CMK (cell line): ENCODE measurements around the gene HADHB.

Experiments used
- DNase-seq: peaks from one replicate; pipeline ENCODE4 v3.0.0-alpha.2; 2010; ENCODE audit warnings: low read depth

HADHB gene

GRCh38 chr2:26244309-26245230 lies at the start of gene HADHB, which contains the start of gene HADHA:
Gene HADHB (plus strand): TSS chr2:26244939. CDS start chr2:26254255, 9,316 bp downstream.
Gene HADHA (minus strand): TSS chr2:26244632. CDS start chr2:26244596, 36 bp downstream.
- peak; percentile 83 for DNase-seq

GRCh38 chr2:26195040-26195984 lies 49.4 kb upstream of the HADHB start:
- DNase-seq = no peak

DNA sequence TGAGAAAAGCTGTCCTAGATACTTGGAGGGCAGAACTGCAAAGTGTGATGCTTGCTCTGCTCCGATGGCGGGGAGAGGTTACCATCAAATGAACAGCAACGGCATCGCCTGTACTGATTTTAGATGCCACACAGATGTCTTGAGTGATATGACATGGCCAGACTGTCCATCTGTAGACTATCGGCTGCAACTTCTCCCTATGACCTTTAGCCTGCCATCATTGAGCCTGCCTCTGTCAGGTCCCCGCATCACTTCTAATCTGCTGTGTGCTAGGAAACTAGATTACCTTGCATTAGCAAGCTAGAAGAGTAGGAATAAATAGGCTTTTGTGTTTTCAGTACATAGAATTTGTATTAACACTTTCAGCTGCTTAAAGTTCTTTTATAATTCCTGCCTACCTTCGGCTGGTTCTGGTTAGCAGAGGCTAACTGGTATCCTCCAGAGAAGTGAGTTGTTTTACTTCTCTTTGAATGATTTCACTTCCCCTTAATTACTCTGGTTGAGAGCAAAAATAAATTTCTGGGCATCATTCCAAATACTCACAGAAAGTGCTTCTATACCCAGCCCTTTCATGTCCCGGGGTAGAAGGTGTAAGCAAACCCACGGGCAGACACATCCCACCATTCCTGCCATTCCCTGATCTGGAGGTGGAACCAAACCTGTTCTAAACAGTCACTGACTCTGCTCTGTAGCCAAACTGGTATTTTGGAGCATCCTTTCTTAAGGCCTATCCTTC lies 47.9 kb upstream of the HADHB start:
- DNase-seq = no peak

GRCh38 chr2:26197516-26197915 lies 47.2 kb upstream of the HADHB start:
- DNase-seq = no peak

- DNase-seq = no peak
Observed at GRCh38 chr2:26202981-26203490, 41.7 kb upstream of the HADHB start.

DNA sequence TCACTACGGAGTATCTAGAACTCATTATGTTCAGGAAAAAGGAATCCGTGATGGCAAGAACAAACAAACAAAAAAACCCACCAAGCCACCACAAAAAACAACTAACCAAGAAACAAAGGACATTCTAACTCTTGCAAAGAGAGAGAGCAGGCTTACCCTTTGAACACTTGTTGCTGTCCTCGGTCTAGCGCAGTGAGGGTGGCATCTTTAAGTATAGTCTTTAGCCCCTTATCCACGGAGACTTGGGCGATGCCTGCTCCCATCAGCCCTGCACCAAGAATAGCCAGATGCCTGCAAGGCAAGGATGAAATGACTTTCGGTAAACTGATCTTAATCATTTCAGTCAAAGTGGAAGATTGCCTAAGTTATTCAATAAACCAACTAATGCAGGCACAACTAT lies 40.8 kb upstream of the HADHB start:
- no peak for DNase-seq

- no peak for DNase-seq
Observed at GRCh38 chr2:26212011-26212410, 32.7 kb upstream of the HADHB start.

DNA sequence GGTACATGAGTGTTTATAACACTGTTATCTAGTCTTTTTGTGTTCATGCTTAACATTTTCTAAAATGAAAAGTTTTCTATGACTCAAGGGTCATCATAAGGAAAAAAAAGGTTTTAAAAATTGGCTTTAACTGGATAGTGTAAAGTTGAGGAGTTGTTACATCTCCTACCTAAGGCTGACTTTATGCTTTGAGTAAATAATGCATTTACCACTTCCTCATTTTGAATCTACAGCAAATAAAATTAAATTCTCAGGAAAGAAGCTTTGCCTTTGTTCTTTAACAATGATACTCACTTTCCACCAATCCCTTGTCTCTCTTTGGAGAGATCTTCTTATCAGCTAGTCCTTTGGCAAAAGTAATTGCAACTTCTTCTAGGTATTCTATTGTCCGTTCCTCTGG lies 30.0 kb upstream of the HADHB start:
- no peak for DNase-seq

DNA sequence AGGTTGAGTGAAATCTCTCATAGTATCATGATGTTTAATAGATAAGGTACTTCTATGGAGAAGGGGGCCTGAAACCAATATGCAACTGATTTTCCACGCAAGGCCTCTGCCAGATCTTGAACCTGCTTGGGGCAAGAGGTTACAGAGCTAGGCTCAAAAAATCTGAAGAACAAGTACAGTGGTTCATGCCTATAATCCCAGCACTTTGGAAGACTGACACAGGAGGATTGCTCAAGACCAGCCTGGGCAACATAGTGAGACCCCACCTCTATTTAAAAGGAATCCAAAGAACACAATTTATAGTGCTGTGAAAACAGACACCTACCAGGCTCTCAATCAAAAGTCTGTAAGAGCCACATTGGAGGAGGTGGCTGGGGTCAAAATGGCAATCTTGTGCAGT lies 28.9 kb upstream of the HADHB start:
- DNase-seq = no peak

DNA sequence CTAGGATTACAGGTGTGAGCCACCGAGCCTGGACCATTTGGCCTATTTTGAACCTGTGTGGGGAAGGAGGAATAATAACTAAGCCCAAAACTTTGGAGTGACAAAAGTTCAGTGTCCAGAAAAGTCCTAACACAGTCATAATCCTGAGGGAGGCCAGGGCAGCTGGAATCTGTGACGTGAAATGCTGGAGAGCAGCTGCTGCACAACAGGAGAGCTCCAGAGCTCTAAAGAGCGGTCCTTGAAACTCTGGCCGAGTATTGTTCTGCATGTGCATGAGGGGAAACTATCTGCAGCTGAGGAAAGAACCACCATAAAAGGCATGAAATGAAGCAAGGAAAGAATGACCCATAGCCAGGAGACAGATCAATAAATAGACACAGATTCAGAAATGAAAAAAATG lies 28.2 kb upstream of the HADHB start:
- no peak for DNase-seq

DNA sequence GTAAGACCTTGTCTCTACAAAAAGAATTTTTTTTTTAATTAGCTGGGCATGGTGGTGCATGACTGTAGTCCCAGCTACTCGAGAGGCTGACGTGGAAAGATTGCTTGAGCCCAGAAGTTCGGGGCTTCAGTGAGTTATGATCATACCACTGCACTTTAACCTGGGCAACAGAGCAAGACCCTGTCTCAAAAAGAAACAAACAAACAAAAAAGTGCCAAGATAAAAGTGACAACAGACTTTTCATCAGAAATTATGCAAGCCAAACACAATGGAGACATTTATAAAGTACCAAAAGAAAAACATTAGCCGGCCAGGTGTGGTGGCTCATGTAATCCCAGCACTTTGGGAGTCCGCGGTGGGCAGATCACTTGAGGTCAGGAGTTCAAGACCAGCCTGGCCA lies 27.0 kb upstream of the HADHB start:
- DNase-seq = no peak

- no peak for DNase-seq
Observed at GRCh38 chr2:26223018-26223417, 21.7 kb upstream of the HADHB start.

DNA sequence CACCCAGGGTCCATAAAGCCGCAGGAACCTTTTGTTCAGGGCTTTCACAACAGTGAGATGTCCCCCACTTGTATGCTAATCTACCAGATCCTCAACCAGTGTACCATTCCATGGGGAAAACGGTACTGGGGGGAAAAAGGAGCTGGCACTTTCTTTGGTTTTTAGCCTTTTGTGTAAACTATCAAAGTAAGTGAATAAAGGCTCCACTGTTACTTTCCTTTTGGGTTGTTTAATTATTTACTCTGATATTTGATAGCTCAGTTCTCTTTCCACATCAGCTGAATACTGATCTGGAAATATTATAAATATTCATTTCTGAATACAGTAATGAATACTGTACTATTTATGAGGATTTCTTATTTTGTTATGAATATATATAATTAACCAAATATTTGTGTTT lies 20.6 kb upstream of the HADHB start:
- DNase-seq = no peak

DNA sequence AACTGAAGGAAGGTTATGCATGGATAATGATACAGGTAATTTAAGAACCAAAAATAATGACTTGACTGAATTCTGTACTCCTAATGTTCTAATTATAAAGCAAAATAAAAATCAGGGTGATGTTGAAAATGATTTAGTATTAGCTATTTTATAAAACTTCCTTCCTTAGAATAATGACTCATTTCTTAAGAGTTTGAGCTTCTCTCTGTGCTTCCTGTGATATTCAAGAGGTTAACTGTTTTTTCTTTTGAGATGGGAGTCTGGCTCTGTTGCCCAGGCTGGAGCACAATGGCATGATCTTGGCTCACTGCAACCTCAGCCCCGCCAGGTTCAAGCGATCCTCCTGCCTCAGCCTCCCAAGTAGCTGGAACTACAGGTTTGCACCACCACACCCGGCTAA lies 15.1 kb upstream of the HADHB start:
- DNase-seq = no peak

GRCh38 chr2:26230806-26231205 lies 13.9 kb upstream of the HADHB start:
- DNase-seq = no peak

DNA sequence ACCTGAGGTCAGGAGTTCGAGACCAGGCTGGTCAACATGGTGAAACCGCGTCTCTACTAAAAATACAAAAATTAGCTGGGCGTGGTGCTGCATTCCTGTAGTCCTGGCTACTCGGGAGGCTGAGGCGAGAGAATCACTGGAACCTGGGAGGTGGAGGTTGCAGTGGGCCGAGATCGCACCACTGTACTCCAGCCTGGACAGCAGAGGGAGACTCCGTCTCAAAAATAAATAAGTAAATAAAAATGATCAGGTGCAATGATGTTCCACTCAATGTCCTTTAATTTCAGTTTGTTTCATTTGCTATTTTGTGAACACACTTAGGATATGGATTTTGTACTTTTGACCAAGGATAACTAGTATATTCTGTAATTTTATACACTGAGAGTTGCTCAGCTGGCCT lies 9.7 kb upstream of the HADHB start:
- DNase-seq = no peak

GRCh38 chr2:26237868-26238267 lies 6.9 kb upstream of the HADHB start:
- DNase-seq = no peak

- no peak for DNase-seq
Observed at GRCh38 chr2:26238311-26238958, 6.3 kb upstream of the HADHB start.

DNA sequence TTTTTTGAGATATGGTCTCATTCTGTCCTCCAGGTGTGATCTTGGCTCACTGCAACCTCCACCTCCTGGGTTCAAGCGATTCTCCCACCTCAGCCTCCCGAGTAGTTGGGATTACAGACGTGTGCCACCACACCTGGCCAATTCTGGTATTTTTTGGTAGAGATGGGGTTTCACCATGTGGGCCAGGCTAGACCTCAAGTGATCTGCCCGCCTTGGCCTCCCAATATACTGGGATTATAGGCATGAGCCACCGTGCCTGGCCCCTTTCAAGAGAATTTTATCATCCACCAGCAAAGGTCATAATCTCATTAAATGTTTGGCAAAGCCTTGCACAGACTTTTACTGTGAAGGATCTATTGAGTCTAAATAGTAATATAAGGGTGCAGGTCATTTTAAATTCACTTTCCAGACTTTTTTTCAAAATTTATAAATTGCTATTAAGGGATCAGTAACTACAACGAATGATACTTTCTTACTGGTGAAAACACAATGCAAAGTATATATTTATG lies 2.8 kb upstream of the HADHB start:
- DNase-seq = no peak

- DNase-seq = no peak
Observed at GRCh38 chr2:26243470-26244308, 1.1 kb upstream of the HADHB start.
